OCI-LY3 (cell line): Measurements from ENCODE around the gene KMT5B.

Experiments
- EZH2phosphoT487 ChIP-seq: fragments of 200-600 bp; shearing (Covaris generic); IDR thresholded peaks from 2 replicates; pipeline ENCODE4 v1.6.1; 2018; ENCODE audit warnings: antibody characterized with exemption, mixed run types, low read depth
- TF ChIP-seq, protein P1 (sequence below): fragments of 200-600, 300-600 bp; sonication (generic); IDR thresholded peaks from 2 replicates; pipeline ENCODE4 v1.5.1; 2014; ENCODE audit warnings: antibody characterized with exemption, low read length, low read depth

DNA sequence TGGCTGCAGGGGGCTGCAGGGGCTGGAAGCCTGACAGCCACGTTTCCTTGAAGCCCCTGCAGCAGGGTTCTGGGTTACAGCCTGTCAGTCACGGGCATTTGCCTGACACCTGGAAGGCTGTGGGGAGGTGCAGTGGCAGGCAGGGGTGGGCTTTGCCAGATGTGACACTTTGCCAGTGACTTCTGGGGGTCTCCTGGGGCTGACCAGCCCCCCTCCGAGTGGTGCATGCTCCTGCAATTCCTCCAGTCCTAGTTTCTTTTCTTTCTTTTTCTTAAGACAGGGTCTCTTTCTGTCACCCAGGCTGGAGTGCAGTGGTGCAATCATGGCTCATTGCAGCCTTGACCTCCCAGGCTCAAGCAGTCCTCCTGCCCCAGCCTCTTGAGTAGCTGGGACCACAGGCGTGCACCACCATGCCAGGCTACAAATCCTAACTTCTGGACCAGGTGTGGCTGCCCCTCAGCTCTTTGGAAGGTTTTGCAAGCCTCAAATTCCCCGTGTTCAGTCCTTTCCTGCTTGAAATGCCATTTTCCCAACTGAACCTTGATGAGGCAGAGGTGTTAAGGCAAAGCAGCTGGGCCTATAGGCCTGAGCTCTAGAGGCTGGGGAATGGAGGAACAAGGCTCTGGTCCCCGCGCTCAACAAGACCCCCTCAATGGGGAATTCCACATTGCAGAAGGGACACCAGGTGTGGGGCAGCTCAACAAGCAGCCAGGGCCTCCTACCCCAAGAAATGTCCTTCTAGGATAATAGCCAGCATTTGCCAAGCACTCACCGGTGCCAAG is 71.7 kb downstream of the KMT5B start:
- TF ChIP-seq, protein P1, sequence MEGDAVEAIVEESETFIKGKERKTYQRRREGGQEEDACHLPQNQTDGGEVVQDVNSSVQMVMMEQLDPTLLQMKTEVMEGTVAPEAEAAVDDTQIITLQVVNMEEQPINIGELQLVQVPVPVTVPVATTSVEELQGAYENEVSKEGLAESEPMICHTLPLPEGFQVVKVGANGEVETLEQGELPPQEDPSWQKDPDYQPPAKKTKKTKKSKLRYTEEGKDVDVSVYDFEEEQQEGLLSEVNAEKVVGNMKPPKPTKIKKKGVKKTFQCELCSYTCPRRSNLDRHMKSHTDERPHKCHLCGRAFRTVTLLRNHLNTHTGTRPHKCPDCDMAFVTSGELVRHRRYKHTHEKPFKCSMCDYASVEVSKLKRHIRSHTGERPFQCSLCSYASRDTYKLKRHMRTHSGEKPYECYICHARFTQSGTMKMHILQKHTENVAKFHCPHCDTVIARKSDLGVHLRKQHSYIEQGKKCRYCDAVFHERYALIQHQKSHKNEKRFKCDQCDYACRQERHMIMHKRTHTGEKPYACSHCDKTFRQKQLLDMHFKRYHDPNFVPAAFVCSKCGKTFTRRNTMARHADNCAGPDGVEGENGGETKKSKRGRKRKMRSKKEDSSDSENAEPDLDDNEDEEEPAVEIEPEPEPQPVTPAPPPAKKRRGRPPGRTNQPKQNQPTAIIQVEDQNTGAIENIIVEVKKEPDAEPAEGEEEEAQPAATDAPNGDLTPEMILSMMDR = no peak
- TF ChIP-seq EZH2phosphoT487 = no peak
